Measurements from ENCODE around the gene PNKP.

Gene PNKP

DNA sequence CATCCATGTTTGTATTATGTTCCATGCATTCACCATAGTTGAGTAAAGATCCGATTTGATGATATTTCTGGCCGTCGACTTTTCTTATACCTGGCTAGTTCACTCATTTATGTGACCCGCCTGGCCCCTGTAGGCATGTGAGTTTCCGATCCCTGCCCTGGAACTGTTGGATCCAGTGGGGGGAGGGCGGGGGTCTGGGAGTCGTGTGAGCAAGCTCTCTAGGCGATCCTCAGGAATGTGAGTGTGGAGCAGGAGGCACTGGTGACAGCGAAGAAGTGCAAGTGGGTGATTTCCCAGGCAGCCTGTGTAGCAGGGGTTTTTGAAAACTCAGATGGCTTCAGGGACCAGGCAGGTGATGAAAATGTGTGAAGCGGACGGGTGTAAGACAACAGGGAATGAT, 27.1 kb downstream of the PNKP start:
- no peak for DNase-seq (ENCODE audit: low read depth)
- no peak overlapping the region for H3K4me3 ChIP-seq (ENCODE audit: low read length)
- TF ChIP-seq, protein P1, sequence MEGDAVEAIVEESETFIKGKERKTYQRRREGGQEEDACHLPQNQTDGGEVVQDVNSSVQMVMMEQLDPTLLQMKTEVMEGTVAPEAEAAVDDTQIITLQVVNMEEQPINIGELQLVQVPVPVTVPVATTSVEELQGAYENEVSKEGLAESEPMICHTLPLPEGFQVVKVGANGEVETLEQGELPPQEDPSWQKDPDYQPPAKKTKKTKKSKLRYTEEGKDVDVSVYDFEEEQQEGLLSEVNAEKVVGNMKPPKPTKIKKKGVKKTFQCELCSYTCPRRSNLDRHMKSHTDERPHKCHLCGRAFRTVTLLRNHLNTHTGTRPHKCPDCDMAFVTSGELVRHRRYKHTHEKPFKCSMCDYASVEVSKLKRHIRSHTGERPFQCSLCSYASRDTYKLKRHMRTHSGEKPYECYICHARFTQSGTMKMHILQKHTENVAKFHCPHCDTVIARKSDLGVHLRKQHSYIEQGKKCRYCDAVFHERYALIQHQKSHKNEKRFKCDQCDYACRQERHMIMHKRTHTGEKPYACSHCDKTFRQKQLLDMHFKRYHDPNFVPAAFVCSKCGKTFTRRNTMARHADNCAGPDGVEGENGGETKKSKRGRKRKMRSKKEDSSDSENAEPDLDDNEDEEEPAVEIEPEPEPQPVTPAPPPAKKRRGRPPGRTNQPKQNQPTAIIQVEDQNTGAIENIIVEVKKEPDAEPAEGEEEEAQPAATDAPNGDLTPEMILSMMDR (conservative IDR thresholded peaks at IDR 0.05; ENCODE audit: low read length) = no peak

DNA sequence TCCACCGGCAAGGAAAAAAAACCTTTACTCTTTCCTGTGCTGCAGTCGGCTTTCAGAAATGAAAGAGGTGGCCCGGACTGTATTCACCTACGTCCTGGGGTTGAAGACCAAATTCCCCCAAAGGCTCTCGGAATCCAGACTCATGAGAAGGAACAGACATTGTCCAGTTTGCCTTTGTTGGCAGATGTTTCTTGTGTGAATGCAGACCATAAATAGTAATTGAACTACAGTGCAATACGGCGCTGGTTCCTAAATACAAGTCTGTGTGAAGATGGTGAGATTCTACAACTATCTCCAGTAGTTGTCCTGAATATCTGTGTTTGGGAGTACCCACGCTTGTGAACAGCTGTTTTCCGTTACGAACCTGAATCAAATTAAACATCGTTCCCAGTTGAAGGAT, 27.7 kb downstream of the PNKP start:
- TF ChIP-seq, protein P1 (conservative IDR thresholded peaks at IDR 0.05; ENCODE audit: low read length) = no peak
- no peak for DNase-seq (ENCODE audit: low read depth)
- no peak overlapping the region for H3K4me3 ChIP-seq (ENCODE audit: low read length)

DNA sequence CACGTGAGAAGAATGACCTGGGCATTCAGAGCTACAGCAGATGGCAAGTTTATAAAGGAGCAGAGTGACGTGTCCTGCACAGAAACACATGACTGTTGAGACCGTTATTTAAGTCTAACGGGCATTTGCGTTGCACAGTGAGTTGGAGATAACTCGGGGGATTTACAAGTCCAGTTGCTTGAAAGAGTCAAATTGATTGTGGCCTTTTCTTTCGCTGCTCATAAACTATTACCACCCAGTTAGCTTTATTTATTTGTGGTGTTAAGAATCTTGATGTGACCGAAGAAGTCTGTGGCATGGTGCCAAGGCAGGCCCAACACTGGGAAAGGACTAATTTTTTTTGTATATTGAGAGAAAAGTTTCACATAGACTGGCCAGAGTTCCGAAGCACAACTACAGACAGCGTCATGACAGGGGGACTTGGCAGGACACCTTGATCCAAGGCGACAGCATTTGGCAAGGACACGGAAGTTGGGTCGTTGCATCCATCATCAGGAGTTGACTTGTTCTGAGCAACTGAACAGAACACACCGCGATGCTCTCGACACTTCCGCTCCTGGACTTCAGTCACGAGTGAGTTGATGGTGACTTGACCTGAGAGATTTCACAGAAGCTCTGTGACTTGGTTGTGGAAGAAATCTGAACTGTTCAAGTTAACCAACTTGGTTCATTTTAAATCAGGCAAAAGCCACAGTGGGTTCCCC, 28.3 kb downstream of the PNKP start:
- DNase-seq (ENCODE audit: low read depth) = no peak
- TF ChIP-seq, protein P1 (conservative IDR thresholded peaks at IDR 0.05; ENCODE audit: low read length) = no peak
- H3K4me3 ChIP-seq (ENCODE audit: low read length) = no peak overlapping the region

DNA sequence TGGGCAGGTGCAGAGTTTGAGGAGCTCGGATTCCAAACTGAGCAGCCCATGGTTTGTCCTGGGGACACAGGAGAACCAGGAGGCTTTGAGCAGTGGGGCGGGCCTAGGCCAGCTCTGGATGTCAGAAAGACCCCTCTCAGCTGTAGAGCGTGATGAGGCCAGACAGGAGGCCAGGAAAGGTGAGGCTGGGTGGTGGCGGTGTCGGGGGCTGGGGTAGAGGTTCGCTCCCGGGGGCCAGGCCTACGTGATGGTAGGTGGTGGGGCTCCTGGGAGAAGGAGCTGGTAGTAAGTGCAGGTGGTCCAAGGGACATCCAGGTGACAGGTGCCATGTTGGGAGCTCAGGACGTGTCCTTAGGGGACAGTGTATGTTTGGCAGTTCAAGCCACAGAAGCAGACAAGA, 30.0 kb downstream of the PNKP start:
- DNase-seq (ENCODE audit: low read depth) = no peak
- TF ChIP-seq, protein P1 (conservative IDR thresholded peaks at IDR 0.05; ENCODE audit: low read length) = no peak
- H3K4me3 ChIP-seq (ENCODE audit: low read length) = no peak overlapping the region

DNA sequence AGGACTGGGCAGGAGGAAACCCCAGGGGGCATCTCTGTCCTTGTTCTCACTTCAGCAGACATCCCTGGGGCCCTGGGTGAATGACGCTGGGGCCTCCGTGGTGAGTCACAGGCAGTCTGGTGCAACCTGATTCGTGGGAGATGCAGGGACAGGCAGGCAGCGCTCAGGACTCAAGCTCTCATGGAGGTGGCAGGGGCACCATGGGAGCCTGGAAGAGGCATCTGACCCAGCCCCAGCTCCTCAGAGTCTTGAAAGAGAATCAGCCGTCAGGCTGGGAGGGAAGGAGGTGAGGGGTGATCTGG, 30.4 kb downstream of the PNKP start:
- no peak for DNase-seq (ENCODE audit: low read depth)
- TF ChIP-seq, protein P1 (conservative IDR thresholded peaks at IDR 0.05; ENCODE audit: low read length) = no peak
- H3K4me3 ChIP-seq (ENCODE audit: low read length) = no peak overlapping the region

DNA sequence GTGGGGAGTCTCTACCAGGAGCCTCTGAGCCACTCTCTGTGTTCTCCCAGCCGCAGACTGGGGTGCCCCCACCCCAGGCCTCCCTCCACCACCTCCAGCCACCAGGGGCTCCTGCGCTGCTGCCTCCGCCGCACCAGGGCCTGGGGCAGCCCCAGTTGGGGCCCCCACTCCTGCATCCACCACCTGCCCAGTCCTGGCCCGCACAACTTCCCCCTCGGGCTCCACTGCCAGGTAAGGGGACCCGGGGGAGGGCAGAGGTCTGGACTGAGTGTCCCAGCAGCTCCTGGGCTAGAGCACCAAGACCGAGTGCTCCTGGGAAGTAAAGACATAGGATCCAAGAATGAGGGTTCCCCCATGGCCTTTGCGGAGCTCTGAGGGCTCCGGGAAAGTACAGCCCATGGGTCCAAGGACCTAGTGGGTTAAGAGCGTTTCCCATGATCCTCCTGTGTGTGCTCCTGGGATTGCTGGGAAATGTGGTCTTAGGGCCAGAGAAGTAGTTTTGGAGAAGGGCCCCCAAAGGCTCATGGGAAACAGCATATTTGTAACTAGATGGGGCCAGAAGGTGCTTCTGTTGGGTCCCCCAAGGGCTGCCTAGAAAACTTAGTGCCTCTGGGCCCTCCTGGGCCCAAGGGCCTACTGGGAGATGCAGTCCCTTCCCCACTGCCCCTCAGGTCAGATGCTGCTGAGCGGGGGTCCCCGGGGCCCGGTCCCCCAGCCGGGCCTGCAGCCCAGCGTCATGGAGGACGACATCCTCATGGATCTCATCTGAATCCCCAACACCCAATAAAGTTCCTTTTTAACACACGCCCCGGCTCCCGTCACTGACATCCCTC, 31.0 kb downstream of the PNKP start:
- H3K4me3 ChIP-seq (ENCODE audit: low read length) = no peak overlapping the region
- TF ChIP-seq, protein P1 (conservative IDR thresholded peaks at IDR 0.05; ENCODE audit: low read length) = no peak
- DNase-seq (ENCODE audit: low read depth) = no peak

DNA sequence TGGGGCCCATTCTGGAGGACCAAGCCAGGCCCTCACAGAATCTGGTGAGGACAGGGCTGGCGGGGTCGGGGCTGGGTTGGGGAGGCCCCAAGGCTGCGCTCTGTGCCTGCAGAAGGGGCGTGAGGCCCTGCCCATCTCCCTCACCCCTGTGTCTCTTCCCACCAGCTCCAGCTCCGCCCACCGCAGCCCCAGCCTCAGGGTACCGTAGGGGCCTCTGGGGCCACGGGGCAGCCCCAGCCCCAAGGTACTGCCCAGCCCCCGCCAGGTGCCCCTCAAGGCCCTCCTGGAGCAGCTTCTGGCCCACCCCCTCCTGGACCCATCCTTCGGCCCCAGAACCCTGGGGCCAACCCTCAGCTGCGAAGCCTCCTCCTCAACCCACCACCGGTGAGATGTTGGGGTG, 31.8 kb downstream of the PNKP start:
- H3K4me3 ChIP-seq (ENCODE audit: low read length) = no peak overlapping the region
- no peak for DNase-seq (ENCODE audit: low read depth)
- TF ChIP-seq, protein P1 (conservative IDR thresholded peaks at IDR 0.05; ENCODE audit: low read length) = no peak

All from AG10803 (cell line).